ENCODE measurements around the gene GALNT15. TPM values are rescaled to one million over a fixed set of nuclear protein-coding genes. Genes with fewer than 3 reads are reported as not detected.

GALNT15 gene
- total and polyA plus RNA-seq, 2 donors: 2.6 to 41.2 TPM

DNA sequence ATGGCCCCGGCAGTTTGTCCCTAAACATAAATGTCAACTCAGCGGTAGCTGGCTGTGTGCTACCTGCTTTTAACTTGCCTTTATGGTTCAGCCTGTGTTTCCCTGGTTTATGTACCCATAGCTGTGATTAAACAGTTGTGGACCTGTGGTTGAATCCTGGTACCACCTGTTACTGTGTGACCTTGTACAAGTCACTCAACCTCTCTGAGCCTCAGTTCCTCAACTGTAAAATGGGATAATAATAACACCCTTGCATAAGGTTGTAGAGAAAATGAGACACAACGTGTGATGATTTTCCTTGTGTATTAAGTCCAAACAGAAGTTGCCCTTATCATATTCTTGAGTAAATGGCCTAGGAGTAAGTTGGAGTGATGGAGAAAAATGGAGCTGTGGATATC, 6.3 kb downstream of the GALNT15 start:
- Histone ChIP-seq H3K27ac (ENCODE audit: low read depth in 1 of 2, low read length in 1 of 2) (no peak overlapping the region), H3K9me3 (ENCODE audit: control insufficient read depth in 2 of 2, insufficient read depth in 1 of 2, low read length in 1 of 2) (no peaks in the 10 kb centered on the region), H3K4me3 (ENCODE audit: low read length in 2 of 2) (no peak overlapping the region), H3K4me1 (ENCODE audit: control insufficient read depth in 2 of 2, insufficient read depth in 2 of 2, low read length in 2 of 2) (peaks cover 0 to 3% of the 10 kb centered on the region in 2 donors), H3K36me3 (ENCODE audit: control insufficient read depth in 2 of 2, insufficient read depth in 2 of 2, low read length in 1 of 2) (no peaks in the 10 kb centered on the region), H3K27me3 (ENCODE audit: control insufficient read depth in 2 of 2, insufficient read depth in 1 of 2, low read length in 1 of 2) (peaks cover 0 to 8% of the 10 kb centered on the region in 2 donors)
- WGBS: 99% methylated on average over 3 of the region's 3 CpGs
- DNase-seq (ENCODE audit: low read depth in 6 of 9, low spot score in 9 of 9): no peak

DNA sequence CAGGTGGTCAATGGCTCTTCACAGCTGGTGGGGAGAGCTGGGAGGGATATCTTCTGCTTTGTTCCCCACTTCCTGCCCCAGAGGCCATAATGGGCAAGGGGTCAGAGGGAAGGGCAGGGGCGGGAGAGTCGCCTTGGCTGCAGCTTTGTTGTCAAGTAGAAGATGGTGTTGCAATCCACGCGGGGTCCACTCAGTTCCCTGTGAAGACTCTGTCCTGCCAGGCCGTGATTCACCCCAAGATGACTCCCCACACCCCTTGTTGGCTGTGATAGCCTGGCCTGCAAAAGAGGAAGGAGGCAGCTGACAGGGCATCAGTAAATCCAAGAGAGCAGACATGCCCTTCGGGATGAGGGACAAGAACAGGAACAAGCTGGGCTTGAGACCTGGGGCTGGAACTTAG, 6.9 kb downstream of the GALNT15 start:
- H3K4me3 ChIP-seq (ENCODE audit: low read length in 2 of 2): no peak overlapping the region
- H3K27me3 ChIP-seq (ENCODE audit: control insufficient read depth in 2 of 2, insufficient read depth in 1 of 2, low read length in 1 of 2): peaks cover 0 to 8% of the 10 kb centered on the region in 2 donors
- no peak overlapping the region for H3K27ac ChIP-seq (ENCODE audit: low read depth in 1 of 2, low read length in 1 of 2)
- H3K4me1 ChIP-seq (ENCODE audit: control insufficient read depth in 2 of 2, insufficient read depth in 2 of 2, low read length in 2 of 2): peaks cover 0 to 3% of the 10 kb centered on the region in 2 donors
- no peaks in the 10 kb centered on the region for H3K9me3 ChIP-seq (ENCODE audit: control insufficient read depth in 2 of 2, insufficient read depth in 1 of 2, low read length in 1 of 2)
- no peaks in the 10 kb centered on the region for H3K36me3 ChIP-seq (ENCODE audit: control insufficient read depth in 2 of 2, insufficient read depth in 2 of 2, low read length in 1 of 2)
- no peak for DNase-seq (ENCODE audit: low read depth in 6 of 9, low spot score in 9 of 9)
- WGBS: 89% methylated on average over 6 of the region's 6 CpGs

DNA sequence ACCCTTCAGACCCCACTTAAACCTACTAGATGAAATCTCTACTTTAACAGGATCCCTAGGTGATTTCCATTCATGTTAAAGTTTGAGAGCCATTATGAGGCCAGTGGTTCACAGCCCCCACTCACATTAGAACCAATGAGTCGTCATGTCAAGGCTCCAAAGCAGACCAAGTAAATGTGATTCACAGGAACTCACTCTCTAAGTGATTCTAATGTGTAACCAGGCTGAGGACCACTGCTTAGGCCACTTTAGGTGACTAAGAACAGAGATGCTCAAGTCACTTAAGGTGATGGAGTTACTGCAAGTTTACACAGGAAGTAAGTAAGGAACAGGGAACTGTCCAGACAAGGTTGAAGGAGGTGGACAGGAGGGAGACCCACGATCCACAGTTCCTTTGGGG, 7.7 kb downstream of the GALNT15 start:
- WGBS: 92% methylated on average over 2 of the region's 2 CpGs
- H3K4me1 ChIP-seq (ENCODE audit: control insufficient read depth in 2 of 2, insufficient read depth in 2 of 2, low read length in 2 of 2): peaks cover 0 to 3% of the 10 kb centered on the region in 2 donors
- H3K27me3 ChIP-seq (ENCODE audit: control insufficient read depth in 2 of 2, insufficient read depth in 1 of 2, low read length in 1 of 2): peaks cover 0 to 3% of the 10 kb centered on the region in 2 donors
- H3K9me3 ChIP-seq (ENCODE audit: control insufficient read depth in 2 of 2, insufficient read depth in 1 of 2, low read length in 1 of 2): no peaks in the 10 kb centered on the region
- no peaks in the 10 kb centered on the region for H3K36me3 ChIP-seq (ENCODE audit: control insufficient read depth in 2 of 2, insufficient read depth in 2 of 2, low read length in 1 of 2)
- DNase-seq (ENCODE audit: low read depth in 6 of 9, low spot score in 9 of 9): no peak
- H3K4me3 ChIP-seq (ENCODE audit: low read length in 2 of 2): no peak overlapping the region
- H3K27ac ChIP-seq (ENCODE audit: low read depth in 1 of 2, low read length in 1 of 2): no peak overlapping the region

DNA sequence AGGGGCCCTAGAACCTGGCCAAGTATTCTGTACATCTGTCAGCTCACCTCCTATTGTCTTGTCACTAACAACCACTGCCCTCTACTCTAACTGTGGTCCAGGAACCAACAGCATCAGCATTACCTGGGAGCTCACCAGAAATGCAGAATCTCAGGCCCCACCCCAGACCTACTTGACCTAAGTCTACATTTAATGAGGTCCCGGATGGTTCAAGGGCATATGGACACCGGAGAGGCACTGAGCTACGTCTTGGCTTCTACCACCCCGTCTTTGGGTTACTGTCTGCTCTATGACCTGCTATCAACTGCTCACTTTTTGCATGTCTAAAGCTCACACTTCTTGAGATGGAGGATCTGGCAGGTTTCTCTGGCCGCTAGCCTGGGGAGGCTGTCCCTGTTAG, 8.1 kb downstream of the GALNT15 start:
- Histone ChIP-seq H3K4me1 (ENCODE audit: control insufficient read depth in 2 of 2, insufficient read depth in 2 of 2, low read length in 2 of 2) (peaks cover 0 to 3% of the 10 kb centered on the region in 2 donors), H3K4me3 (ENCODE audit: low read length in 2 of 2) (no peak overlapping the region), H3K9me3 (ENCODE audit: control insufficient read depth in 2 of 2, insufficient read depth in 1 of 2, low read length in 1 of 2) (no peaks in the 10 kb centered on the region), H3K36me3 (ENCODE audit: control insufficient read depth in 2 of 2, insufficient read depth in 2 of 2, low read length in 1 of 2) (no peaks in the 10 kb centered on the region), H3K27me3 (ENCODE audit: control insufficient read depth in 2 of 2, insufficient read depth in 1 of 2, low read length in 1 of 2) (peaks cover 0 to 3% of the 10 kb centered on the region in 2 donors), H3K27ac (ENCODE audit: low read depth in 1 of 2, low read length in 1 of 2) (no peak overlapping the region)
- WGBS: 97% methylated on average over 5 of the region's 5 CpGs
- DNase-seq (ENCODE audit: low read depth in 6 of 9, low spot score in 9 of 9): no peak

DNA sequence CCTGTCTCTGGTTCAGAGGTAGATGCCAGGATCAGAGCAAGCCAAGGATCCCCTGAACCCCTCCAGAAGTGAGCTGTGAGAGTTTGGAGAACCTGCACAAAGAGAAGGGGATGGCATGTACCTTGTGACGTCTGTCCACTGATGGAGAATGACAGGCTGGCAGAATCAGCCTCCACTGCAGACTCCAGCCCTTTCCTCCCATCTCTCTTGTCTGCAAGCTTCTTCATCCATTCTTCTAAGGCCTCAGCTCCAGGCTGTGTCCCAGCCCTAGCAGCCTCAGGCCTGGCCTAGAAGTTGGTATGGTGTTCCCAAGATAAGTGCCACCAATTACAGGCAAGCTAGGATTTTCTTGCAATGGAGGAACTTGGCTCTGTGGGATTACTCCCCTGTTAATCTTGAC, 8.6 kb downstream of the GALNT15 start:
- 100% methylated on average over 1 of the region's 1 CpG for WGBS

DNA sequence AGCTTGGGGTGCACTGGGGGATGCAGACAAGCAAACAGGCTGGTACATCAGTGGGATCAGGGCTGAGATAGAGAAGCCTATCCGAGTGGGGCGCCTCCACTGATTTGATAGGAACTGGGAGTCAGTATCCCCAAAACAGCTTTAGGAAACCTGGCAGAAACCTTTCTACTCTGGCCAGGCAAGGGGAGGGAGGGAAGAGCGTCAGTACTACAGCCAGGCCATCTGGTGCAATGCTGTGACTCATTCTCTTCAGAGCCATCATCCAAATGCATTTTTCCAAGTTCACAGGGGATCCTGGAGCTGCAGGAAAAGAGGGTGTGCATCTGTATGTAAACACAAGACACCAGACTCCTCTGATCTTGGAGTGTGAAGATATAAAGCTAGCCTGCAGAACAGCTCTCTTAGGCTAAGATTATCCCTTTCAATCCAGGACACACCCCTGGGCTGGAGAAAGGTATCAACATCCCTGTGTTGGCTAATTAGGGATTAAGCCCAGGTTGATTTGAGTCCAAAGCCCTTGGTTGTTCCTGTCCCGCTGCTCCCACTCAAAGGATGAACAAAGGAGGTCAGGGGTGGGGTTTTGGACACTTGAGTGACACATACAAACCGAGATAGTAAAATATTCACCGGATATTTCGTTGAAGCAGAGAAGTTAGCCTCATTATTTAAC, 9.3 kb downstream of the GALNT15 start:
- Histone ChIP-seq H3K9me3 (ENCODE audit: control insufficient read depth in 2 of 2, insufficient read depth in 1 of 2, low read length in 1 of 2) (no peaks in the 10 kb centered on the region), H3K4me3 (ENCODE audit: low read length in 2 of 2) (no peak overlapping the region), H3K4me1 (ENCODE audit: control insufficient read depth in 2 of 2, insufficient read depth in 2 of 2, low read length in 2 of 2) (no peaks in the 10 kb centered on the region), H3K27ac (ENCODE audit: low read depth in 1 of 2, low read length in 1 of 2) (no peak overlapping the region), H3K36me3 (ENCODE audit: control insufficient read depth in 2 of 2, insufficient read depth in 2 of 2, low read length in 1 of 2) (no peaks in the 10 kb centered on the region), H3K27me3 (ENCODE audit: control insufficient read depth in 2 of 2, insufficient read depth in 1 of 2, low read length in 1 of 2) (no peaks in the 10 kb centered on the region)
- 93% methylated on average over 7 of the region's 7 CpGs for WGBS
- DNase-seq (ENCODE audit: low read depth in 6 of 9, low spot score in 9 of 9): no peak

More for the DNA sequence above, 8.6 kb downstream of the GALNT15 start:
- Histone ChIP-seq H3K9me3 (ENCODE audit: control insufficient read depth in 2 of 2, insufficient read depth in 1 of 2, low read length in 1 of 2) (no peaks in the 10 kb centered on the region), H3K27me3 (ENCODE audit: control insufficient read depth in 2 of 2, insufficient read depth in 1 of 2, low read length in 1 of 2) (peaks cover 0 to 2% of the 10 kb centered on the region in 2 donors), H3K36me3 (ENCODE audit: control insufficient read depth in 2 of 2, insufficient read depth in 2 of 2, low read length in 1 of 2) (no peaks in the 10 kb centered on the region), H3K27ac (ENCODE audit: low read depth in 1 of 2, low read length in 1 of 2) (no peak overlapping the region), H3K4me3 (ENCODE audit: low read length in 2 of 2) (no peak overlapping the region), H3K4me1 (ENCODE audit: control insufficient read depth in 2 of 2, insufficient read depth in 2 of 2, low read length in 2 of 2) (peaks cover 0 to 2% of the 10 kb centered on the region in 2 donors)
- no peak for DNase-seq (ENCODE audit: low read depth in 6 of 9, low spot score in 9 of 9)

DNA sequence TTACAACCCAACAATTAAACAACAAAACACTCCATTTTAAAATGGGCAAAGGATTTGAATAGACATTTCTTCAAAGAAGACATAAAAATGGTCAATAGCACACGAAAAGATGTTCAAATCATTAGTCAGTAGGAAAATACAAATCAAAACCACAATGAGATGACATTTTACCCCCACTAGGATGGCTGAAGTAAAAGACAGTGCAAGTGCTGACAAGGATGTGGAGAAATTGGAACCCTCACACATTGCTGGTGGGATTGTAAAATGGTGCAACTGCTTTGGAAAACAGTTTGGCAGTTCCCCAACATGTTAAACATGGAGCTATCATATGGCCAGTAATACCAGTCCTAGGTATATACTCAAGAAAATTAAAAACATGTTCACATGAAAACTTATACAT, 11.6 kb downstream of the GALNT15 start:
- no peak for DNase-seq (ENCODE audit: low read depth in 6 of 9, low spot score in 9 of 9)
- WGBS: 65% methylated on average over 1 of the region's 1 CpG

DNA sequence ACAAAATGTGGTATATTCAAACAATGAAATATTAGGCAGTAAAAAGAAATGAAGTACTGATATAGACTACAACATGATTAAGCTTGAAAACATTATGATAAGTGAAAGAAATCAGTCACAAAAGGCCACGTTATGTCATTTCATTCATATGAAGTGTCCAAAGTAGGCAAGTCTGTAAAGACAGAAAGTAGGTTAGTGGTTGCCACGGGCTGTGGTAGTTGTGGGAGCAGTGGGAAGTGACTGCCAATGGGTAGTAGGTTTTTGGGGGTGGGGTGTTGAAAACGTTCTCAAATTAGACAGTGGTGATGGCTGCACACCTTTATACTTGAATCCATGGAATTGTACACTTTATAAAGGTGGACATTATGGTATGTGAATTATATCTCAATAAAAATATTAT, 12.1 kb downstream of the GALNT15 start:
- H3K27me3 ChIP-seq (ENCODE audit: control insufficient read depth in 2 of 2, insufficient read depth in 1 of 2, low read length in 1 of 2): no peaks in the 10 kb centered on the region
- H3K9me3 ChIP-seq (ENCODE audit: control insufficient read depth in 2 of 2, insufficient read depth in 1 of 2, low read length in 1 of 2): no peaks in the 10 kb centered on the region
- no peak for DNase-seq (ENCODE audit: low read depth in 6 of 9, low spot score in 9 of 9)
- no peak overlapping the region for H3K4me3 ChIP-seq (ENCODE audit: low read length in 2 of 2)
- H3K27ac ChIP-seq (ENCODE audit: low read depth in 1 of 2, low read length in 1 of 2): no peak overlapping the region
- 85% methylated on average over 3 of the region's 3 CpGs for WGBS
- no peaks in the 10 kb centered on the region for H3K4me1 ChIP-seq (ENCODE audit: control insufficient read depth in 2 of 2, insufficient read depth in 2 of 2, low read length in 2 of 2)
- H3K36me3 ChIP-seq (ENCODE audit: control insufficient read depth in 2 of 2, insufficient read depth in 2 of 2, low read length in 1 of 2): no peaks in the 10 kb centered on the region

More for the DNA sequence above, 11.6 kb downstream of the GALNT15 start:
- Histone ChIP-seq H3K9me3 (ENCODE audit: control insufficient read depth in 2 of 2, insufficient read depth in 1 of 2, low read length in 1 of 2) (no peaks in the 10 kb centered on the region), H3K4me1 (ENCODE audit: control insufficient read depth in 2 of 2, insufficient read depth in 2 of 2, low read length in 2 of 2) (no peaks in the 10 kb centered on the region), H3K36me3 (ENCODE audit: control insufficient read depth in 2 of 2, insufficient read depth in 2 of 2, low read length in 1 of 2) (no peaks in the 10 kb centered on the region), H3K27ac (ENCODE audit: low read depth in 1 of 2, low read length in 1 of 2) (no peak overlapping the region), H3K27me3 (ENCODE audit: control insufficient read depth in 2 of 2, insufficient read depth in 1 of 2, low read length in 1 of 2) (no peaks in the 10 kb centered on the region), H3K4me3 (ENCODE audit: low read length in 2 of 2) (no peak overlapping the region)

DNA sequence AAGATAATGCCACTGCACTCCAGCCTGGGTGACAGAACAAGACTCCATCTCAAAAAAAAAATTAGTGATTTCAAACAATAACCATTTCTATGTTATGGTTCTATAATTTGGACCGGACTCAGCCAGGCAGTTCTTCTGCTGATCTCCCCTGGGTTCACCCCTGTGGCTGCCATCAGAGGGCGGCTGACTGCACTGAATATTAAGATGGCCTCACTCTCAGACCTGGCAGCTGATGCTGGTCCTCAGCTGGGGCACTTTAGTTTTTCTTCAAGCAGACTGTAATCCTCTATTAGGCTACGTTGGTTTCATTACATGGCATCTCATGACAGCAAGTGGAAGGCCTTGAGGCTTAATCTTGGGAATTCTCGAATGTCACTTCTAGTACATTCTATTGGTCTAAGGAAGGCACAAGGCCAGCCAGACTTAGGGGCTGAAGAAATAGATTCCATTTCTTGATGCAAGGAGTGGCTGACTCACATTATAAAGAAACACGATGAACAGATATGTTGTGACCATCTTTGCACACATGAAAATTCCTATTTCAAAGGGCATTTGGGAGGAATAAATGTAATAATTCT, 12.8 kb downstream of the GALNT15 start:
- H3K36me3 ChIP-seq (ENCODE audit: control insufficient read depth in 2 of 2, insufficient read depth in 2 of 2, low read length in 1 of 2): no peaks in the 10 kb centered on the region
- no peaks in the 10 kb centered on the region for H3K27me3 ChIP-seq (ENCODE audit: control insufficient read depth in 2 of 2, insufficient read depth in 1 of 2, low read length in 1 of 2)
- DNase-seq (ENCODE audit: low read depth in 6 of 9, low spot score in 9 of 9): no peak
- no peaks in the 10 kb centered on the region for H3K4me1 ChIP-seq (ENCODE audit: control insufficient read depth in 2 of 2, insufficient read depth in 2 of 2, low read length in 2 of 2)
- over 99% methylated on average over 5 of the region's 5 CpGs for WGBS
- no peaks in the 10 kb centered on the region for H3K9me3 ChIP-seq (ENCODE audit: control insufficient read depth in 2 of 2, insufficient read depth in 1 of 2, low read length in 1 of 2)
- no peak overlapping the region for H3K4me3 ChIP-seq (ENCODE audit: low read length in 2 of 2)
- H3K27ac ChIP-seq (ENCODE audit: low read depth in 1 of 2, low read length in 1 of 2): no peak overlapping the region

All from thymus (tissue), 11 donors.